ENCODE measurements around the gene MMP15.
"Not testable (repeated sequence)": the region's sequence is repeated elsewhere in the genome, so short reads cannot be mapped to it uniquely, and the experiment has no call there.

Gene MMP15

DNA sequence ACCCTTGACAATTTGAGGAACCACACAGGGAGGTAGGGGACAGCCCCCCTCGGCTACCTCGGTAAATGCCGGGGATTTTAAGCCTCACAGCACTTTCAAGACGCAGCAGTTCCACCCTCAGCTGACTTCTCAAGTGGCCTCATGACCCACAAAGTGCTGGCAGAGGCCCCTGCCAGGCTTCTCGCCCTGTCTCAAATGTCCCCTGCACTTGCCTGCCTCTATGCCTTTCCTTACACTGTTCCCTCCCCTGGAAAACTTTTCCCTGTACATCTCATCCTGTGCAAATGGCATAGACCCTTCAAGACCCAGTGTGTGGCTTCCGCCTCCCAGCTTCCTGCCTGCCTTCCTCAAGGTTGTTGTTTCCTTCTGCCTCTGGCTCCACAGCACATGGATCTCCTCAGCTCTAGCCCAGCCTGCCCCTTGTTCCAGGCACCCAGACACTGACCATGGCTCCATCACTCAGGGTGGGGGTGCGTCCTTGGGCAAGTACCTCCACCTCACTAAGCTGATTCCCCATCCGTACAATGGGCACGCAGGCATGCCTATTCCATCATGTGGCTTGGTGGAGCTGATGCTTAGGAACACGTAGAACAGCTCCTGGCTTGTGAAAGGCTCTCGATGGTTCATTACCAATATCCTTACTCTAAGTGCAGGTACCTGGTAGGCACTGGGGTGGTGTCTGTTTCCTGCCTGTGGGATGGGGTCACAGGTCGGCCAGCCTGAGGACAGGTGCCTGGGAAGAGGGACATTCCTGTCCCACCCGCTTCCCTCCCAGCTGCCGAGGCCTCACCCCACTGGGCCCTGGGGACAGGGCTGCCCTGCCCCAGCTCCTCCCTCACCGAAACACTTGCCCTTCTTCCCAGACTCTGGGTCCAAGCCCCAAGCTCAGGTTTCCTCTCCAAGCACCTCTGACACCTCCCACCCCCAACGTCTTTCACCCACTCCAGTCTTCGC lies 24.0 kb downstream of the MMP15 start:
- DNase-seq (ENCODE audit: low read depth, low spot score), result no peak

DNA sequence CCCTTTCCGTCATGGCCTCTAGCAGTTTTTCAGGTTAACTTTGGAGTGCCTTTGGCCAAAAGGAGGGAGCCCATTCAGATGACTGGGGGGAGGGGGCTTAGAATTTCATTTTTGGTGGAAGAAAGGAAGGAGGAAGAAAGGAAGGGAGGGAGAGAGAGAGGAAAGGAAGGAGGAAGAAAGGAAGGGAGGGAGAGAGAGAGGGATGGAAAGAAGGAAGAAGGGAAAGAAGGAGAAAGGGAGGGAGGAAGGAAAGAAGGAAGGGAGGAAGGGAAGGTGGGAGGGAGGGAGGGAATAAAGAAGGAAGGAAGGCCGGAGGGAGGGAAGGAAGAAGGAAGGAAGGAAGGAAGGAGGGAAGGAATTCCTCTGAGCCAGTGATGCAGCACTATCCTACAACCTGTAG lies 25.7 kb downstream of the MMP15 start:
- DNase-seq (ENCODE audit: low read depth, low spot score), result no peak

DNA sequence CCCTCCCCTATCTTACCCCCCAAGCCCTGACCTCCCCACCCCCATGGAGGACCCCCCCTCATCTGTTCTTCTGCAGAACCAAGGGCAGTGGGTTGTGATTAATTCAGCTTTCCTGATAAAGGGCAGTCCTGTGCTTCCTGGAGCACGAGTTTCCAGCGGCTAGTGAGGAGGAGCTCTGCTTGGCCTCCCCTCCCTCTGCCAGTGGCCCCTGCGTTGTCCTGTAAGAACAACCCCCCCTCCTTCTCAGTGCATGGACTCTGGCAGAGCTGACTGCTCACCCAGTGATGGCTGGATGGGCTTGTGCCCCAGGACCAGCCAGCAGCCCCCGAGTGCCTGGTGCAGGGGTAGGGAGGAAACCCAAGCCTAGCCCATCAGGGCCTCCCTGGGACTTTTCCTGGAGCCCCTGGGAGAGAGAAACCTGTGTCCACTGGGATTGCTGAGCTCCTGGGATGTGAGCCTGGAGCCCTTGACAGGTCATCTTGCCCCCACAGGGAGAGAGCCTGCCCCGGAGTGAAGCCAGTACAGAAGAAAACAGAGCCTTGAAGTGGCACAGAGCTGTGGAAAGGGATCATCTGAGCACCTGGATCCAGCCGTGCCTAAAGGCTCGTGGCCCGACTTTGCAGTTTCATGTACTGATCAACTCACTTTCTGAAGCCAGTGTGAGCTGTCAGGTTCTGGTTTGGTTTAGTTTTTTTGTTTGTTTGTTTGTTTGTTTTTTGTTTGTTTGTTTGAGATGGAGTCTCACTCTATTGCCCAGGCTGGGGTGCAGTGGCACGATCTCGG lies 26.5 kb downstream of the MMP15 start:
- DNase-seq (ENCODE audit: low read depth, low spot score), result no peak

DNA sequence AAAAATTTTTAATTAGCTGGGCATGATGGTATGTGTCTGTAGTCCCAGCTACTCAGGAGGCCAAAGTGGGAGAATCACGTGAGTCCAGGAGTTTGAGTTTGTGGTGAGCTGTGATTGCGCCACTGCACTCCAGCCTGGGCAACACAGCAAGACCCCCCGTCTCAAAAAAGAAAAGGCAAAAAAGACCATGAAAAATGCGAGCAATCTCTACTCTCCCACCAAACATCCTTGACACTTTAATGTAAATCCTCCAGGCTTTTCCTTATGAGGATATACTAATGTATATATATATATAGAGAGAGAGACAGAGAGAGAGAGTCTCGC lies 28.1 kb downstream of the MMP15 start:
- DNase-seq (ENCODE audit: low read depth, low spot score), result no peak

DNA sequence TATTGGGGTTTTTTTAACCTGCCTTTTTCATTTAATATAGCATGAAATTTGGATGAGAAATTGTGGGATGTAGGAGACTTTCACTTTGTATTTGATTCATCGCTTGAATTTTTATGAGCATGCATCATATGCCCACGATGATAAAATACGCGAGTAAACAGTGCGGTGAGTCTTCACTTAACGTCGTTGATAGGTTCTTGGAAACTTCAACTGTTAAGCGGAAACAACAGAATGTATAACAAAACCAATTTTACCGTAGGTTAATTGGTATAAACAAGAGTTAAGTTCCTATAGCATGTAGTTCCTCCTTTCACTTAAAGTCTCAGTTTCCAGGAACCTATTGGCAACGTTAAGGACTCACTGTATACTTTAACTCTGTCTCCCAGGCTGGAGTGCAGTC lies 28.7 kb downstream of the MMP15 start:
- no peak for DNase-seq (ENCODE audit: low read depth, low spot score)

DNA sequence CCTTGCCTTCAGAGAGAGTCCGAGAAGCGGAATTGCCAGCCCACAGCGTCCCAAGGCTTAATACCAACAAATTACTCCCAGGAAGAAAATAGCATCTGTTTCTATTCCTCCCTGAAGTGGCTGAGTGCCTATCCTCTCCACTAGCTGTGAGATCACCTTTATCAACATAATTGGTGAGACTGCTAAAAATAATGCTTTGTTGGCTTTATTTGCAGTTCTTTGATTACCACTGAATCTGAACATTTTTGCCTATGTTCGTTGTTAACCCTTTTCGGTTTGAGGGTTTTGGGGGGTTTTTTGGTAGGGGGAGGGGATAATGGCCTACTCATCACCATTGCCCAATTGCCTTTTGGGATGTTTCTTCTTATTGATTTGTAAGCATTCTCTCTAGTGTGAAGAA lies 31.0 kb downstream of the MMP15 start:
- no peak for DNase-seq (ENCODE audit: low read depth, low spot score)

DNA sequence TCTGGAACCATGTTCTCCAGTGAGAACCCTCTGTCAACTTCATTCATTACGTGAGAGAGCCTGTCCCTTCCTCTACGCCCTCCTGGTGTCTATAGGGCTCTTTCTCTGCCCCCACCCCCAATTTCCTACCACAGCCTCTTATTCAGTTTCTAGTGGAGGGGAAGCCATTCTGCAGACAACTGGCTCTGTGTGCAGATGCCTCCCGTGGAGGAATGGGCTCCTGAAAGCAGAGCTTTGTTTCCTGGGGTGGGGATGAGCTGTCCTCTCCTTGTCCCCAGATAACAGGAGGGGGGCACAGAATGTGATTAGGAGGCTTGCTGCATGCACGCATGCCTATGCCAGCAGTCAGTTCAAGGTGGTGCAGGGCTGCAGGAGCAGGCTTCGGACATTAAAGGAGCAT lies 31.6 kb downstream of the MMP15 start:
- DNase-seq (ENCODE audit: low read depth, low spot score), result no peak

DNA sequence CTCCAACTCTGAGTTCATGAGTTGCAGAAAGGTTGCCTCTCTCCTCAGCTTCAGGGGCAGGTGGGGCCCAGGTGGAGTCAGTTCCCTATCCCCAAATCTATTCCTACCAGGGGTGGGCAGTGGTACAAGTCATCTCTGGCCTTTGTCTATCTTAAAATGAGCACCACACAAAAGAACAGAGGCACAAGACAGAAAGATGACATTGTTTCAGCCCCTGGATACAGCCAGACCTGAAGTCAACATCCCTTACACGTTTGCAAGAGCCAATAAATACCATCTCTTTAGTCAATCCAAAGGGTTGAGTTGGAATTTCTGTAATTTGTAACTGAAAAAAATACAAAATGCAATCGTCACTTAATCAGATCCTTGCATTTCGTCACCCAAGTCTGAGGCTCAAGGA lies 32.2 kb downstream of the MMP15 start:
- DNase-seq (ENCODE audit: low read depth, low spot score), result no peak

DNA sequence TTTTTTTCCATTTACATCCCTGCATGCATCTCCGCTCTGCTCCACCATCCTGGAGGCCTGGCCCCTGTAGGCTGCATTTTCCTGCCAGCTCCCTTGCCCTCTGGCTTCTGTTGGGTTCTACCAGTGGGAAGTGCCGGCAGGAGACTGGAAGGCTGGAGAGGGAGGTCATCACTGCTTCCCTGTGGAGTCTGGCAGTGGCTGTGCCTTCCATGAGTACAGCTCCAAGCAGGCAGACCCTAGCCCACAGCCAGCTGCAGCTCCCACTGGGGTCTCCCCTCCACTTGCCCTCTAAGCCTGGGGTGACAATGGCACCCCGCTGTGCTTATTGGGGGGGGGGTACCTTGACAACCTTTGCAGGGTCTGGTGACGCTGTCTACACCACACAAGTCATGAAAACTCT lies 37.3 kb downstream of the MMP15 start:
- DNase-seq (ENCODE audit: low read depth, low spot score), result no peak

DNA sequence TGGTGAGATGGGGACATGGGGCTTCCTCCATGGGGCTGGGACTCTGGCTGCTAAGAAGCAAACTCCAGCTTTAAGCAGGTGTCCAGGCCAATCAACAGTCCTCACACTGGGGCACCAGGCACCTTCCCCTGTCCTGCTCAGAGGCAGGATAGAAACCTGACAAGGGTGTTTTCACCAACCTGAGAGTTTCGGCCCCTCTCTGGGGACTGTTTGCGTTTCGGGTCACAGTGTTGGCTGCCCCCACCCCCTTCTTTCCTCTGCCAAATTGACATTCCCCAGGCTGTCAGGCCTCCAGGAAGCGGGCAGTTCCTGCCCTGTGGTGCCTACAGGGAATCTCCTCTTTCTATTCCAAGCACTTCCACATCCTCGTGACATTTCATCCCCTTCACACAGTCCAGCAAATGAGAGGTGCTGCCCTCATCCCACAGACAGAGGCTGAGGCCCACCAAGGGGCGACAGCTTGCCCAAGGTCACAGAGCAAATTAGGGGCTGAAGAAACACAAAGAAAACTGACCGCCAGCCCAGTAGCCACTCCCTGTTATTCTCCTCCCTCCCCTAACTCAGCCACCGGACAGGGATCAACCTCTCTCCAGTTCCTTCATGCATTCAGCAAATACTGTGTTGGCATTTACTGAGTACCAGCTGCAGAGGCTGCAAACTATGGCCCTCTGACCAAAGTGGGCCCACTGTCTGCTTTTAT lies 38.0 kb downstream of the MMP15 start:
- no peak for DNase-seq (ENCODE audit: low read depth, low spot score)

DNA sequence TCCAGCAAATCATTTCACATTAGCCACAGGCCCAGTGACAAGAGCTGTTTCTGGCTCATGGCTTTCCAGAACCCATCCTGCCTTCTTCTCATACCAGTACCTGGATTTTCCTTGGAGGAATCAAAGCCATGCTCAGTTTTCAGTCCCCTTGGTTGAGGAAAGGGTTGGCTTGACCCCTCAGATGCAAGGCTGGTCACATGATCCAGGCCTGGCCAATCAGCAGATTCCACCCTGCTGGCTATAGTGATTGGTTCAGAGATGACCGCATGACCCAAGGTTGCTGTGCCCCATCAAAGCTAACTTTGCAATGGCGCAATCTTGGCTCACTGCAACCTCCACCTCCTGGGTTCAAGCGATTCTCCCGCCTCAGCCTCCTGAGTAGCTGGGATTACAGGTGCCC lies 45.0 kb downstream of the MMP15 start:
- DNase-seq (ENCODE audit: low read depth, low spot score), result no peak

DNA sequence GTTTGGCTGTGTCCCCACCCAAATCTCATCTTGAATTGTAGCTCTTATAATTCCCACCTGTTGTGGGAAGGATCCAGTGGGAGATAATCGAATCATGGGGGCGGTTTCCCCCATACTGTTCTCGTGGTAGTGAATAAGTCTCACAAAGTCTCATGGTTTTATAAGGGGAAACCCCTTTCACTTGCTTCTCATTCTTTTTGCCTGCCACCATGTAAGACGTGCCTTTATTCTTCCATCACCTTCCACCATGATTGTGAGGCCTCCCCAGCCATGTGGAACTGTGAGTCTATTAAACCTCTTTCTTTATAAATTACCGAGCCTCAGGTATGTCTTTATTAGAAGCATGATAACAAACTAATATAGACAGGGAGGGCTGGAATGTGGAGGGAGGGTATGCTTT lies 46.6 kb downstream of the MMP15 start:
- not testable (repeated sequence) for DNase-seq (ENCODE audit: low read depth, low spot score)

DNA sequence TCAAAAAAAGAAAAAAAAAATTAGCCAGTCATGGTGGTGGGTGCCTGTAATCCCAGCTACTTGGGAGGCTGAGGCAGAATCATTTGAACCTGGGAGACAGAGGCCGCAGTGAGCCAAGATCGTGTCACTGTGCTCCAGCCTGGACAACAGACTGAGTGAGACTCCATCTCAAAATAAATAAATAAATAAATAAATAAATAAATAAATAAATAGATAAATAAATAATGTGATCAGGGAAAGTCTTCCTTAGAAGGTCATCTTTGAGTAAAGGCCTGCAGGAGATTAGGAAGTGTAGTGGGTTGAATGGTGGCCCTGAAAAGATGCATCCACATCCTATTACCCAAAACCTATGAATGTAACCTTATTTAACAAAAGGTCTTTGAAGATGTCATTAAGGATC lies 47.5 kb downstream of the MMP15 start:
- not testable (repeated sequence) for DNase-seq (ENCODE audit: low read depth, low spot score)

DNA sequence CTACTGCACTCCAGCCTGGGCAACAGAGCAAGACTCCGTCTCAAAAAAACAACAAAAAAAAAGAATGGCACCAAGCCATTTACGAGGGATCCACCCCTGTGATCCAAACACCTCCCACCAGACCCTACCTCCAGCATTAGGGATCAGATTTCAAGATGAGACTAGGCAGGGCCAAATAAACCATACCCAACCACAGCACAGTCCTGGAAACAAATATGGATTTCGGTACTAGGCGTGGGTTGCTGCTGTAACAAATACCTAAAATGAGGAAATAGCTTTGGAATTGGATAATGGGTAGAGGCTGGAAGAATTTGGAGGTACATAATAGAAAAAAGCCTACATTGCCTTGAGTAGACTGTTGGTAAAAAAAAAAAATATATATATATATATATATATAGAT lies 49.1 kb downstream of the MMP15 start:
- DNase-seq (ENCODE audit: low read depth, low spot score), result no peak

DNA sequence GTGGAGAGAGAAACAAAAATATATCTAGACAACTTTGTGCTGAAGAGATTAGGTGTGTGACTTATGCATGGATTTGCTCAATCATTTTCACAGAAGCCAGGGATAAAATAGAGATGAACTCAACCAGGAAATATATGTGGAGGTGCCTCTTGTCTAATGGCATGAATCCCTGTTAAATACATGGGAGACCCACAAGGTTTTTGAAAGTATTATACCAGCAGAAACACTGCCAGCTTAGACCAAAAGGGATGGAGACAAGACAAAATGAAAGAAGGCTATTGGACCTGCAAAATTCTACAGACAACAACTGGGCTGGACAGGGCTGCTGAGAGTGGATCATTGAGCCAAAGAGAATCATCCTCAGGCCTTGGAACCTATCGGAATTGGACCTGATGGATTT lies 51.0 kb downstream of the MMP15 start:
- no peak for DNase-seq (ENCODE audit: low read depth, low spot score)

DNA sequence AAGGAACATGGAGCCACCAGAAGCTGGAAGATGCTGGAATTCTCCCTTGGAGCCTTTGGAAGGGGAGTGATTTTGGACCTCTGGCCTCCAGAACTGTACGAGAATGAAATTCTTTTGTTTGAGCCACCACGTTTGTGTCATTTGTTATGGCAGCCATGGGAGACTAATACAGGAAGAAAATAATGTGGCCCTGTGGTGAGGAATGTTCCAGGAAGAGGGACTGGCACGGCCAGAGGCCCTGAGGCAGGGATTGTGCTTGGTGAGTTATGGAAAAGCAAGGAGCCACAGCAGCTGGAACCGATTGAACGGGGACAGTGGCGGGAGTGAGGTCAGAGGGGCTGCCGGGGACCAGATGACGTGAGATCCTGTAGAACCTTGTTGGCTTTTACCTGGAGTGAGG lies 52.2 kb downstream of the MMP15 start:
- no peak for DNase-seq (ENCODE audit: low read depth, low spot score)

DNA sequence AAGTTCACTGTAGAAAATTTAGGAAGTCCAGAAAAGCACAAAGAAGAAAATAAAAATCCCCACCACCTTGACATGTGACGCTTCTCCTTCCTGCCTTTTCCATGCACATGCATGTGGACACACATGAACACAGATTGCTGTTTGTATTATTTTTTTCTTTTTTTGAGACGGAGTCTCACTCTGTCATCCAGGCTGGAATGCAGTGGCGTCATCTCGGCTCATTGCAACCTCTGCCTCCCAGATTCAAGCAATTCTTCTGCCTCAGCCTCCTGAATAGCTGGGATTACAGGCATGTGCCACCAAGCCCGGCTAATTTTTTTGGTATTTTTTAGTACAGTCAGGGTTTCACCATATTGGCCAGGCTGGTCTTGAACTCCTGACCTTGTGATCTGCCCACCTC lies 55.1 kb downstream of the MMP15 start:
- DNase-seq (ENCODE audit: low read depth, low spot score), result not testable (repeated sequence)

DNA sequence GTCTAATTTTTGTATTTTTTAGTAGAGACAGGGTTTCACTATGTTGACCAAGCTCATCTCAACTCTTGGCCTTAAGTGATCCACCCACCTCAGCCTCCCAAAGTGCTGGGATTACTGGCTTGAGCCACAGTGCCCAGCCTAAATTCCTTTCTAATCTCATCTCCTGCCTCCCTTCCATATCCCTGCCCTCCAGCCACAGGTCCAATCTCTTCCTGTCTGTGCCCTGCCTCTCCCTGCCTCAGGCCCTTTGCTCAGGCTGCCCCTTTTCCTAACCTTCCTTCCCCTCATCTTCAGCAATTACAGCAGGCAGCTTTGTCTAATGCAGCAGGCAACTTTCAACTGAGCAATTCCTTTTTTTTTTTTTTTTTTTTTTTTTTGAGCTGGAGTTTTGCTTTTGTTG lies 56.8 kb downstream of the MMP15 start:
- no peak for DNase-seq (ENCODE audit: low read depth, low spot score)

DNA sequence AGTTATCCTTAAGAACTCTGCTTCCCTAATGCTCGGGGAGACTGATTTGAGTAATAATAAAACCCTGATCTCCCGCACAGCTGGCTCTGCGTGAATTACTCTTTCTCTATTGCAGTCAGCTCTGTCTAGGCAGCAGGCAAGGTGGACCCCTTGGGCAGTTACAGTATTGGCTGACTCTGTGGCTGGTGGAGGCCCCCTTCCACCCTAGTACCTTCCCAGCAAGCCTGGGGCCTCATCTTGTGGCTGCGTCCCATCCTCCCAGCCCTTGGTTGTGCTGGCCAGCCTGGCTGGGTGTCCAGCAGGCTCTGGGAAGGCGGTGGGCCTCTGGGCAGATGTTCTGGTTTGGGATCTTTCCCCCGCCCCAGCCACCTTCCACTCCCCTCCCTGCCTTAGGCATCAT lies 59.1 kb downstream of the MMP15 start:
- no peak for DNase-seq (ENCODE audit: low read depth, low spot score)

DNA sequence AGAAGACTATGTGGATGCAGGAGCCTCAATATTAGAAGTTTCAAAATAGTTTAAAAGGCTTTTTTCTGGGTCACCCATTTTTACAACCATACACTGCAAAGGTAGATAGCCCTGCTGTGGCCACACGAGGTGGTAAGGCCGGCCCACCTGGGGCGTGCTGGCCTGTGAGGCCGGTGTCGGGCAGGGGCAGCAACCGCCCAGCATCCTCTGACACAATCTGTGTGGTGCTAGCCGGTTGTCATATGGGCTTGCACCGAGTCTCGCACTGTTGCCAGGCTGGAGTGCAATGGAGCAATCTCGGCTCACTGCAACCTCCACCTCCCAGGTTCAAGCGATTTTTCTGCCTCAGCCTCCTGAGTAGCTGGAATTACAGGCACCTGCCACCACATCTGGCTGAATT lies 59.6 kb downstream of the MMP15 start:
- DNase-seq (ENCODE audit: low read depth, low spot score), result no peak

DNA sequence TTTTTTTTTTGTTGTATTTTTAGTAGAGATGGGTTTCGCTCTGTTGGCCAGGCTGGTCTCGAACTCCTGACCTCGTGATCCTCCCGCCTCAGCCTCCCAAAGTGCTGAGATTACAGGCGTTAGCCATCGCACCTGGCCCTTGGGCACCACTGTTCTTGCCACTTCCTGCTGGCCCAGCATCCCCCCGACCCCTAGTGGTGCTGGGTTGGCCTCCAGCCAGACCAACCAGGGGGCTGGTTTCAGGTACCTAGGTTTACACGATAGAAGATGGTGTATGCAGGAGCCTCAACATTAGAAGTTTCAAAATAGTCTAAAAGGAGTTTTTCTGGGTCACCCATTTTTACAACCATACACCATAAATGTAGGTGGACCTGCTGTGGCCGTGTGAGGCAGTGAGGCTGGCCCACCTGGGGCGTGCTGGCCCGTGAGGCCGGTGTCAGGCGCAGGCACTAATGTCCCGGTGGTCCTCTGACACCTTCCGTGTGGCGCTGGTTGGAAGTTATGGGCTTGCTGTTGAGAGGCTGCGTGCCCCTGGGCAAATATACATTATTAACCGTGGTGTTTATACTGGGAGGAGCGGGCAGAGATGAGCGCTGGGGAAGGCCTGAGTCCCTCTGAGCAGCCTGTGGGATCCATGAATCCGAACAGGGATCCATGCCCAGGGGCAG lies 60.2 kb downstream of the MMP15 start:
- no peak for DNase-seq (ENCODE audit: low read depth, low spot score)
